OCI-LY1 (cell line): ENCODE results near the gene GCNA.

Experiments
- EZH2 ChIP-seq: fragments of 200-600 bp; sonication (generic), shearing (Covaris generic); IDR thresholded peaks from 2 replicates; pipeline ENCODE4 v1.8.0; 2017; ENCODE audit warnings: borderline replicate concordance, mixed run types, mild to moderate bottlenecking, antibody characterized with exemption, low read length, moderate library complexity, mixed read lengths
- TF ChIP-seq, protein P1 (sequence below): fragments of 200-600 bp; sonication (generic), shearing (Covaris generic); IDR thresholded peaks from 2 replicates; pipeline ENCODE4 v1.5.1; 2017; ENCODE audit warnings: mild to moderate bottlenecking, antibody characterized with exemption, low read length, moderate library complexity, mixed read lengths

DNA sequence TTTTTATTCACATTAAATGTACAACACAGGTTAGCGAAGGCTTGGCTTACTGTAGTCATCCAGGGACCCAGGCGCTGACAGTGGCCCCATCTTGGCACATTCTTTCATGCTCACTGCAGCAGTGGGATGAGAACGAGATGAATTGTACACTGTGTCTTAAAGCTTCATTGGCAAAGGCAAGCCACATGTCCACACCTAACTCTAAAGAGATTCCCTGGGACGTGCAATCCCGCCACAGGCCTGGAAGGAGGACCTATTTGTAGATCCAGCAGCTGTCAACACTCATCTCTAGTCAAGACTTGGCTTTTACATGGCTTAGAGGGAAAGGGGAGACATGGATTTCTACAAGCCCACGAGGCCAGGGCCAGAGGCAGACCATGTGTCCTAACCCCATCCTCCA, 56.1 kb downstream of the GCNA start:
- TF ChIP-seq, protein P1, sequence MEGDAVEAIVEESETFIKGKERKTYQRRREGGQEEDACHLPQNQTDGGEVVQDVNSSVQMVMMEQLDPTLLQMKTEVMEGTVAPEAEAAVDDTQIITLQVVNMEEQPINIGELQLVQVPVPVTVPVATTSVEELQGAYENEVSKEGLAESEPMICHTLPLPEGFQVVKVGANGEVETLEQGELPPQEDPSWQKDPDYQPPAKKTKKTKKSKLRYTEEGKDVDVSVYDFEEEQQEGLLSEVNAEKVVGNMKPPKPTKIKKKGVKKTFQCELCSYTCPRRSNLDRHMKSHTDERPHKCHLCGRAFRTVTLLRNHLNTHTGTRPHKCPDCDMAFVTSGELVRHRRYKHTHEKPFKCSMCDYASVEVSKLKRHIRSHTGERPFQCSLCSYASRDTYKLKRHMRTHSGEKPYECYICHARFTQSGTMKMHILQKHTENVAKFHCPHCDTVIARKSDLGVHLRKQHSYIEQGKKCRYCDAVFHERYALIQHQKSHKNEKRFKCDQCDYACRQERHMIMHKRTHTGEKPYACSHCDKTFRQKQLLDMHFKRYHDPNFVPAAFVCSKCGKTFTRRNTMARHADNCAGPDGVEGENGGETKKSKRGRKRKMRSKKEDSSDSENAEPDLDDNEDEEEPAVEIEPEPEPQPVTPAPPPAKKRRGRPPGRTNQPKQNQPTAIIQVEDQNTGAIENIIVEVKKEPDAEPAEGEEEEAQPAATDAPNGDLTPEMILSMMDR = no peak
- no peak for TF ChIP-seq EZH2
